AG04449 (cell line): ENCODE results near the gene ATAD3C.

Experiments used
- CTCF ChIA-PET: fragments of 350-600 bp; formaldehyde crosslinking; extraction: SDS; loops from one replicate; lab custom pipeline; 2021; ENCODE audit warnings: antibody characterized with exemption; lab: Yijun Ruan, JAX
- POLR2A ChIA-PET: fragments of 400-600, 350-600 bp; formaldehyde crosslinking; extraction: SDS; loops from one replicate; lab custom pipeline; 2020; ENCODE audit warnings: antibody characterized with exemption, inconsistent platforms; lab: Yijun Ruan, JAX
- DNase-seq: peaks from one replicate; pipeline ENCODE4 v3.0.0-alpha.2; 2010; ENCODE audit warnings: low read depth, low spot score
- H3K4me3 ChIP-seq: 2 replicates; pipeline ENCODE4 v1.5.1; 2011; ENCODE audit warnings: low read depth, mild to moderate bottlenecking, control low read depth, low read length
- CTCF ChIP-seq: IDR thresholded peaks from one replicate; pipeline ENCODE4 v1.5.1; 2011; ENCODE audit warnings: mild to moderate bottlenecking, moderate library complexity, low read length, control low read depth, inconsistent platforms; ENCODE audit not compliant: insufficient read depth; ENCODE audit errors: missing control alignments

ATAD3C gene, protein sequence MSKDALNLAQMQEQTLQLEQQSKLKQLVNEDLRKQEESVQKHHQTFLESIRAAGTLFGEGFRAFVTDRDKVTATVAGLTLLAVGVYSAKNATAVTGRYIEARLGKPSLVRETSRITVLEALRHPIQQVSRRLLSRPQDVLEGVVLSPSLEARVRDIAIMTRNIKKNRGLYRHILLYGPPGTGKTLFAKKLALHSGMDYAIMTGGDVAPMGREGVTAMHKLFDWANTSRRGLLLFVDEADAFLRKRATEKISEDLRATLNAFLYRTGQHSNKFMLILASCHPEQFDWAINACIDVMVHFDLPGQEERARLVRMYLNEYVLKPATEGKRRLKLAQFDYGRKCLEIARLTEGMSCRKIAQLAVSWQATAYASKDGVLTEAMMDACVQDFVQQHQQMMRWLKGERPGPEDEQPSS

GRCh38 chr1:1449099-1449739 is at the start of gene ATAD3C:
TSS of gene ATAD3C (plus strand) at chr1:1449689. CDS start at chr1:1450684, 995 bp downstream.
- no peak for DNase-seq
- TF ChIP-seq CTCF = no peak
- CTCF ChIA-PET = interaction anchor here (1.0 kb wide), 1 partner anchor 8 kb away, joined by 4 read pairs; no protein-coding TSS in a partner anchor
- POLR2A ChIA-PET = no interaction called here
- no peak within 1 kb of the TSS for H3K4me3 ChIP-seq

DNA sequence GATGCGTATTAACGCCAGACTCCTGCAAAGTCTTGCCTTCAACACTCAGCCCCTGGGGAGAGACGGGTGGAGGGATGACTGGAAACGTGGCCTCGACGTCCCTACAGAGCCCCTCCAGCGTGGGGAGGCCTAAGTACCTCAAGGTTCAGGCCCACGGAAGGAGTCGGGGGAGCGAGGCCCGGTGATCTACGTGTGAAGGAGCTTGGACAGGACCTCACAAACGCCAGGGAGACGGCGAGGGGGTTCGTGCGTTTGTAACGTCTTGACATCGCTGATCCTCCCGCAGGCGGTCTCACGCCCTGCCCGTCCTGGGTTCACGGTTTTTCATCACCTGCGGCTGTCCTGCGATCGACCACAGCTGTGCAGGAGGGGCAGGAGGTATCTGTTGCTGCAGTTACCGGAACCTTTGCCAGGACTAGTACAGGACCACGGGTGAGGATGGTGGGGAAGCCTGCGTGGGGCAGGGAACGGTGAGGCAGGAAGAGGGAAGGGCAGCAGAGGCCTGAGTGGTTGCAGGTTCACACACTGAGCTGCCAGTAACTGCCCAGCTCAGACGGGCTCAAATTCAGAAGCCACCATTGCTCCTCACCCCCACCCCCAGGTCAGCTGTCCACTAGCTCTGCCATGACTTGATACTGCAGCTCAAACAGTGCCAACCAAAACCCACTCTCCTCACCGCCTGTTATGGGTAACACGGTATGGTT is 49.5 kb upstream of the ATAD3C start:
- TF ChIP-seq CTCF = no peak
- CTCF ChIA-PET = interaction anchor here (1.0 to 5.9 kb wide), 7 partner anchors 12 to 105 kb away, joined by 3 to 66 read pairs (median 13); no protein-coding TSS in a partner anchor
- peak overlapping the region; percentile 98 for H3K4me3 ChIP-seq
- POLR2A ChIA-PET = interaction anchor here (1.0 to 8.1 kb wide), 5 partner anchors 8 to 52 kb away, joined by 4 to 36 read pairs (median 9); partner anchors contain the start of genes AURKAIP1 and MRPL20
- no peak for DNase-seq

- DNase-seq = no peak
- no peak for TF ChIP-seq CTCF
- POLR2A ChIA-PET = interaction anchor here (1.0 to 8.1 kb wide), 3 partner anchors 22 to 53 kb away, joined by 7 to 36 read pairs (median 9); partner anchors contain the start of gene AURKAIP1
- H3K4me3 ChIP-seq = peak overlapping the region; percentile 98
- CTCF ChIA-PET = interaction anchor here (1.0 to 5.9 kb wide), 7 partner anchors 13 to 104 kb away, joined by 3 to 66 read pairs (median 13); no protein-coding TSS in a partner anchor
These were observed 48.7 kb upstream of the ATAD3C start for GRCh38 chr1:1400576-1401456.

DNA sequence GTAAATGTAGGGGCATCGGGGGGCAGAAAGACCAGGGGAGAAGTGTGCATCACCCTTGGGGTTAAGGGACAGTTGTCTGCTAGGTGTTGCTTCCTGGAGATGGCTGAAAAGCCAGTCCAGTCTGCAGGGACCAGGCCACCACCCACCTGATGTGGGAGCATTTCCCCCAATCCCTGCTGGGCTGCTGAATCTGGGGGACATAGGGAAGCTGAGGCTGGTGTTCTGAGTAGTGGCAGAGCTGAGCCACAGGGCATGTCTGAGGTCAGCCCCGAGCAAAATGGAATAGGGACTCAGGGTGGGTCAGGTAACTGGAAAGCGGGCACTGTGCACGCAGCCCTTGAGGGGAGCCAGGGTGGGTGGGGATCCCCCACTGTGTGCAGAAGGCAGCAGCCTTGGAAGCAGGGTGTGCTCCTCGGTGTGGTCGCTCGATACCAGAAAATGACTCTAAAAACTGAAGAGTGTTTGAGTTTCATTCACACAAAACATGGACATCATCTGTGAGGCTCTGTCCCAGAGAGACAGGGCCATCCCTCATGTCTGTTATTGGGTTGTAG is 48.0 kb upstream of the ATAD3C start:
- DNase-seq = no peak
- CTCF ChIA-PET = interaction anchor here (1.0 to 5.9 kb wide), 5 partner anchors 13 to 50 kb away, joined by 3 to 66 read pairs (median 9); no protein-coding TSS in a partner anchor
- H3K4me3 ChIP-seq = no peak overlapping the region
- TF ChIP-seq CTCF = no peak
- POLR2A ChIA-PET = no interaction called here
